Measurements from ENCODE around the gene ZNF710. TPM values are rescaled to one million over a fixed set of nuclear protein-coding genes. Genes with fewer than 3 reads are reported as not detected.

The ZNF710 gene
- total RNA-seq, 1 experiment from 2014 or later = 40.7 TPM

- no peak overlapping the region for H3K23ac ChIP-seq (ENCODE audit: insufficient read length, low read depth, low read length)
- WGBS (ENCODE audit: extremely low coverage, insufficient read length, low lambda C conversion rate) = no CpG with 5 or more reads among the region's 12 CpGs
- no peak overlapping the region for H2BK120ac ChIP-seq (ENCODE audit: low read depth, low read length, poor library complexity, severe bottlenecking)
- H3K18ac ChIP-seq (ENCODE audit: insufficient read length, low read depth, low read length) = no peak overlapping the region
- H2AFZ ChIP-seq (ENCODE audit: low read length) = no peak overlapping the region
- no peak overlapping the region for H2BK15ac ChIP-seq (ENCODE audit: low read depth, low read length)
- no peak overlapping the region for H3K4me3 Mint-ChIP-seq
- H2BK12ac ChIP-seq (ENCODE audit: insufficient read length, low read depth, low read length) = no peak overlapping the region
- no peak overlapping the region for H2BK20ac ChIP-seq (ENCODE audit: low read depth, low read length, poor library complexity, severe bottlenecking)
- peaks cover 2% of the 10 kb centered on the region for H4K20me1 ChIP-seq (ENCODE audit: control insufficient read depth, insufficient read depth, insufficient read length)
- no peaks in the 10 kb centered on the region for H3K23me2 ChIP-seq (ENCODE audit: insufficient read length, low read depth, low read length, poor library complexity, severe bottlenecking)
- no peaks in the 10 kb centered on the region; the same call in 1 of the 2 replicates for H3K4me1 ChIP-seq (ENCODE audit: insufficient read depth, low read length)
- no peak overlapping the region for H3K27ac Mint-ChIP-seq
- H3K36me3 Mint-ChIP-seq (ENCODE audit: insufficient read depth in 1 of 3, low read depth in 3 of 3) = peaks cover 2 to 29% (median 11%) of the 10 kb centered on the region in 3 experiments; a peak in 3 of 7 replicates
- H2BK5ac ChIP-seq (ENCODE audit: insufficient read length, low read length) = no peak overlapping the region
- no peak overlapping the region for H2AK5ac ChIP-seq (ENCODE audit: insufficient read length, low read length)
- no peak overlapping the region for H3K27ac ChIP-seq (ENCODE audit: insufficient read length, low read depth, low read length)
- H3K4ac ChIP-seq (ENCODE audit: low read depth, low read length) = no peak overlapping the region
- H3K9me3 ChIP-seq (ENCODE audit: control insufficient read depth, low read depth, low read length) = no peaks in the 10 kb centered on the region
- no peaks in the 10 kb centered on the region for H3K27me3 ChIP-seq (ENCODE audit: insufficient read depth, low read length)
- H4K5ac ChIP-seq (ENCODE audit: insufficient read length, low read depth, low read length) = no peak overlapping the region
- H3K79me2 ChIP-seq (ENCODE audit: insufficient read depth, low read length) = no peaks in the 10 kb centered on the region
- H3T11ph ChIP-seq (ENCODE audit: low read length) = no peak overlapping the region
- no peak overlapping the region for H3K56ac ChIP-seq (ENCODE audit: insufficient read length, low read depth, low read length)
- no peak for TF ChIP-seq CTCF (conservative IDR thresholded peaks at IDR 0.05)
- no peak overlapping the region for H3K4me2 ChIP-seq (ENCODE audit: insufficient read depth, insufficient read length, low read length)
- peaks cover 18 to 20% of the 10 kb centered on the region in 2 experiments for H3K4me1 Mint-ChIP-seq
- no peak for DNase-seq
- H3K9ac ChIP-seq (ENCODE audit: extremely low read depth, insufficient read length, low read length) = no peak overlapping the region
- H3K14ac ChIP-seq (ENCODE audit: insufficient read depth, low read length) = no peak overlapping the region; the same call in 1 of the 2 replicates
- no peaks in the 10 kb centered on the region for H3K79me1 ChIP-seq (ENCODE audit: insufficient read depth, low read depth, low read length, poor library complexity, severe bottlenecking)
- H3K9me3 Mint-ChIP-seq = no peaks in the 10 kb centered on the region
- H3K27me3 Mint-ChIP-seq (ENCODE audit: low read depth) = no peaks in the 10 kb centered on the region
- H4K91ac ChIP-seq (ENCODE audit: insufficient read length, low read depth, low read length) = no peak overlapping the region
- H4K8ac ChIP-seq (replicated peaks; ENCODE audit: insufficient read length, low read depth, low read length) = no peak overlapping the region
Measured at GRCh38 chr15:90074023-90074422, 72.9 kb downstream of the ZNF710 start.
